Spleen (tissue), 7 donors: ENCODE results near the gene RABEP1.

Experiments used
- CTCF ChIP-seq, 11 experiments: fragments of 200-600 bp in 7 of 11; fragments of 450-650 bp in 4 of 11; sonication (generic) in 4 of 11; IDR thresholded peaks in 8 of 11; conservative IDR thresholded peaks in 3 of 11; 1 replicate in 7 of 11; 2 replicates in 4 of 11; pipeline versions ENCODE4 v1.4.0 to v1.8.0; 2016 to 2021; ENCODE audit warnings: antibody characterized with exemption in 11 of 11, inconsistent platforms in 4 of 11, mild to moderate bottlenecking in 1 of 11
- POLR2AphosphoS5 ChIP-seq, 3 donors: sonication (generic); formaldehyde crosslinking; IDR thresholded peaks; one replicate each; pipeline ENCODE4 v1.5.1; 2017; ENCODE audit warnings: antibody characterized with exemption in 3 of 3
- donor health status: DM: no; HTN: no; CAD: no; lungs with moderate emphysema.
- donor health status: DM: no; HTN: no; CAD: no.
- donor health status: DM: no; HTN: no; CAD: no.

- no peak for TF ChIP-seq POLR2AphosphoS5 (IDR thresholded peaks at IDR 0.05)
- TF ChIP-seq CTCF (IDR thresholded peaks at IDR 0.05 in 8 of 11, conservative IDR thresholded peaks at IDR 0.05 in 3 of 11) = no peak
Observed at GRCh38 chr17:5254414-5254813, 27.7 kb upstream of the RABEP1 start.
